Fibroblast of skin of left biceps (primary cell): ENCODE data around the gene FLT1.

Experiments used
- DNase-seq, 2 experiments: peaks; one replicate each; pipeline ENCODE4 v3.0.0-alpha.2; 2013; ENCODE audit warnings: low read depth in 2 of 2

FLT1 gene

GRCh38 chr13:28320209-28320608, 174.7 kb downstream of the FLT1 start:
- no peak for DNase-seq

- no peak for DNase-seq
Observed at GRCh38 chr13:28319528-28319927, 175.4 kb downstream of the FLT1 start.

- DNase-seq, result no peak
Observed at GRCh38 chr13:28318496-28318895, 176.4 kb downstream of the FLT1 start.

GRCh38 chr13:28316836-28317235, 178.1 kb downstream of the FLT1 start:
- DNase-seq, result no peak

- DNase-seq, result no peak
Observed at GRCh38 chr13:28316129-28316528, 178.8 kb downstream of the FLT1 start.

- no peak for DNase-seq
Observed at GRCh38 chr13:28314879-28315278, 180.0 kb downstream of the FLT1 start.

- no peak for DNase-seq
Observed at GRCh38 chr13:28313579-28313978, 181.3 kb downstream of the FLT1 start.

GRCh38 chr13:28306325-28306724, 188.6 kb downstream of the FLT1 start:
- no peak for DNase-seq

GRCh38 chr13:28301839-28302238, 193.1 kb downstream of the FLT1 start:
- DNase-seq, result no peak

GRCh38 chr13:28299916-28300315, 195.0 kb downstream of the FLT1 start:
- no peak for DNase-seq

GRCh38 chr13:28297341-28297740, 197.6 kb downstream of the FLT1 start:
- no peak for DNase-seq

- no peak for DNase-seq
Observed at GRCh38 chr13:28286263-28286662, 208.7 kb downstream of the FLT1 start.

GRCh38 chr13:28283600-28283999, 211.3 kb downstream of the FLT1 start:
- DNase-seq, result no peak

GRCh38 chr13:28282451-28282850, 212.5 kb downstream of the FLT1 start:
- no peak for DNase-seq

GRCh38 chr13:28273919-28274318, 221.0 kb downstream of the FLT1 start:
- no peak for DNase-seq

GRCh38 chr13:28271056-28271840, 223.7 kb downstream of the FLT1 start:
- no peak for DNase-seq

- no peak for DNase-seq
Observed at GRCh38 chr13:28268800-28269223, 226.1 kb downstream of the FLT1 start.

- DNase-seq, result no peak
Observed at GRCh38 chr13:28267497-28267896, 227.4 kb downstream of the FLT1 start.

GRCh38 chr13:28258417-28258816, 236.5 kb downstream of the FLT1 start:
- DNase-seq, result no peak

- no peak for DNase-seq
Observed at GRCh38 chr13:28257305-28257704, 237.6 kb downstream of the FLT1 start.

GRCh38 chr13:28252547-28252946, 242.4 kb downstream of the FLT1 start:
- DNase-seq, result no peak

GRCh38 chr13:28251466-28251865, 243.5 kb downstream of the FLT1 start:
- DNase-seq, result no peak

- DNase-seq, result no peak
Observed at GRCh38 chr13:28250542-28250941, 244.4 kb downstream of the FLT1 start.
